Ectodermal cell (in vitro differentiated cells): ENCODE measurements around the gene FNTB.

Experiments used
- H3K27ac ChIP-seq: 2 replicates; pipeline ENCODE4 v1.7.0; 2013; ENCODE audit warnings: mild to moderate bottlenecking, low read depth, low read length; ENCODE audit not compliant: insufficient read depth, poor library complexity, severe bottlenecking
- H3K27me3 ChIP-seq: 2 replicates; pipeline ENCODE4 v1.7.0; 2013; ENCODE audit warnings: mild to moderate bottlenecking, low read length; ENCODE audit not compliant: insufficient read depth, control insufficient read depth, poor library complexity, severe bottlenecking
- H3K36me3 ChIP-seq: one replicate; pipeline ENCODE4 v1.7.0; 2013; ENCODE audit warnings: low read length; ENCODE audit not compliant: control insufficient read depth, insufficient read depth
- H3K4me1 ChIP-seq: one replicate; pipeline ENCODE4 v1.7.0; 2013; ENCODE audit warnings: low read length; ENCODE audit not compliant: control insufficient read depth, insufficient read depth
- H3K4me3 ChIP-seq: 2 replicates; pipeline ENCODE4 v1.7.0; 2013; ENCODE audit warnings: low read depth, low read length, control low read depth; ENCODE audit not compliant: insufficient read depth
- H3K9me3 ChIP-seq: 2 replicates; pipeline ENCODE4 v1.7.0; 2013; ENCODE audit warnings: mild to moderate bottlenecking, low read length, moderate library complexity; ENCODE audit not compliant: control insufficient read depth
- WGBS, 2 experiments: methylation state at CpG; one replicate each; pipeline ENCODE4 v1.1.7; 2013; ENCODE audit warnings: missing lambda C conversion rate in 2 of 2; 5-methylcytosine and 5-hydroxymethylcytosine counted together

The FNTB gene

DNA sequence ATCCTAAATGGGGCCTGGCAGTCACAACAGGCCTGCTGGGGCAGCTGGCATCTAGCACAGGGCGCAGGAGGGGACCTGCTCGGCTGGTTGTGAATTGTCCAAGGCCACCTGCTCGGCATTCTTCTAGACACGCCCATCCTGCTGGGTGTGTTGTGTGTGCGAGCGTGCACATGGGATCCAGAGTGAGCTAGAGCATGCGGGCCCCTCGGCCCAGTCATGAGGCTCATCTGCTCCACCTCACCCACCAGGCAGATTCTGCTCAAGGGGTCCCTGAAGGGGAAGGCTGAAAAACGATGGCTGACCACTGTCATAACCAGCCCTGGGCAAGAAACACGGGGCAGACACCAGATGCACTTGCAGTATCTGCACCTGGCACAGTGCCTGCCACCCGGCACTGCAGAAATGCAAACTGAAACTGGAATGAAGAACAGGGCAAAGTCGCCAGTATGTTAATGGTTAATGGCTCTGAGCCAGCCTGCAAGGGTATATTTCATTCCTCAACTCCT, 83.8 kb downstream of the FNTB start:
- Histone ChIP-seq H3K9me3 (no peaks in the 10 kb centered on the region), H3K4me1 (no peaks in the 10 kb centered on the region), H3K36me3 (no peaks in the 10 kb centered on the region), H3K27ac (no peak overlapping the region), H3K4me3 (no peak overlapping the region), H3K27me3 (no peaks in the 10 kb centered on the region)
- 94 to 96% methylated on average over 12 of the region's 12 CpGs for WGBS, 2 experiments

DNA sequence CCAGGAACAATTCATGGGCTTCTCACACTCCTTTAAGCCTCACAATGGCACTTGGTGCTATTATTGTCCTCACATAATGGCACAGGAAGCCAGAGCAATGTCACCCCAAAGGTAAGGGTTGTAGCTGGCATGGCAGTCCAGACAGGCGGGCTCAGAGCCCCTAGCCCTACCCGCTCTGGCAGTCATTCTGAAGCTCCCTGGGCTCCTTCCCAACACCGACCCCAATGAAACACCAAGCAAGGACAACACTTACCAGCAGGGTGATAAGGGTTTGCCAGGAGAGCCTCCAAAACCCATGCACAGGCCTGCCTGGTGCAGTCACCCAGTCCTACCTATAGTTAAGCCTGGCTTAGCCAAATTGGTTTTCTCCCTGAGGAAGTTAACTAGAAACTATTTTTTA, 84.8 kb downstream of the FNTB start:
- peaks cover 4% of the 10 kb centered on the region for H3K36me3 ChIP-seq
- H3K4me1 ChIP-seq = no peaks in the 10 kb centered on the region
- no peak overlapping the region for H3K27ac ChIP-seq
- H3K27me3 ChIP-seq = no peaks in the 10 kb centered on the region
- no peak overlapping the region for H3K4me3 ChIP-seq
- H3K9me3 ChIP-seq = no peaks in the 10 kb centered on the region
- 93 to 94% methylated on average over 3 of the region's 3 CpGs for WGBS, 2 experiments

DNA sequence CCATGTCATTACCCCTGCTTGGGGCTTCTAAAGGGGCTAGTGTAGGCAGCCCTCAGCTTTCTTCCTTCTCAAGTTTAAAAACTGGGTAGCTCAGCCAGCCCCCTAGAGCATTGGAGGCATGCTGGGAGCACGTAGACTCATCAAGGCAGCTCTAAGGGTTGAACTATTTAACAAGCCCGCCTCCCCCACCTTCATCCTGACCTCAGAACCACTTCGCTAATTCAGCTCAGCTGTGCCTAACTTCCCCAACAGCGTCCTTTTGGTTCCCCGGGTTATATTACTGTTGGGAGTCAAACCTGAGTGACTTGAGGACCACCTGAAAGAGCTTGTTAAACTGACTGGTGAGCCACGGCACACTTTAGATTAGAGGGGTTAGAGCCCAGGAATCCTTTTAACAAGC, 85.6 kb downstream of the FNTB start:
- Histone ChIP-seq H3K4me3 (no peak overlapping the region), H3K36me3 (peaks cover 4% of the 10 kb centered on the region), H3K9me3 (no peaks in the 10 kb centered on the region), H3K27me3 (no peaks in the 10 kb centered on the region), H3K27ac (no peak overlapping the region), H3K4me1 (no peaks in the 10 kb centered on the region)
- 93 to 95% methylated on average over 6 of the region's 6 CpGs for WGBS, 2 experiments

DNA sequence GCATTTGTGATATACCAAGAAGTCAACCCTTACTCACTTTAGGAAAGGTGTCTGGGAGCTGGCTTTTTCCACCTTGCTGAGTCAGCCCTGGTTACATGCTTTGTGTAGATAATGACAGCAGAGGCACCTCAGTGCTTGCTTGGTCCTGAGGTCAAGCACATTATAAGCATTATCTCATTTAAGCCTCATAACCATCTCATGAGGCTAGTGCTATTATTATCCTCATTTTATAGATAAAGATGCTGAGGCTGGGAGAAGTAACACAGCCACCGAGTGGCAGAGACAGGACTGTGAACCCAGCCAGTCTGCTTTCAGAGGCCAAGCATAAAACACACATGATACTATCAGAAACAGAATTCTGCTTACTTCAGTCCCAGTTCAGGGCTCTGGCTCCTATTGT, 86.2 kb downstream of the FNTB start:
- 92 to 94% methylated on average over 1 of the region's 1 CpG for WGBS, 2 experiments
- Histone ChIP-seq H3K4me3 (no peak overlapping the region), H3K27me3 (no peaks in the 10 kb centered on the region), H3K27ac (no peak overlapping the region), H3K9me3 (no peaks in the 10 kb centered on the region), H3K36me3 (peaks cover 11% of the 10 kb centered on the region), H3K4me1 (no peaks in the 10 kb centered on the region)

DNA sequence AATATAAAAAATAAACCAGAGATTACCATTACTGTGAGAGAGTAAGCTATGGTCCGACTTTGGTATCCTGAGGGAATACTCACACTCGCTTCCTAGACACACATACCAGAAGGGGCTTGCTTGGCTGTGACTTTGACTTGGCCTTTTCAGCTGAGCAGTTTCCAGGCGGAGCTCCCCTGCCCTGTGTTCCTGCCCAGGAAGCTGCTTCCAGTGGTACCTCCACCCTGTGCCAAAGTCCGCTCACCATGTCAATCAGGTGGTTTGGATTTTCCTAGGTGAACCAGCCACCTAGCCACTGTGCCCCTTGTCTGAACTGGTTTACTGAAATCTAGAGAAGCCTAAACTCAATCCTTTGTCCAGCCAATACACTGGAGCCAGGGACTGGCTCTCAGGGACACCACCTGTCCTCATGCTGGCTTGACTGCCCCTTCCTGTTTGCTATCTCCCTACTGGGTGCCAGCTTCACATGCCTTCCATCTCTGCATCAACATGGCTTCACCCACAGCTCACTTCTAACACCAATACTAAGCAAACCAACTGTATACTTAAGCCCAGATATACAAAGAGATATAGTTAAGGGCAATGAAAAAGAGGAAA, 87.0 kb downstream of the FNTB start:
- 92 to 97% methylated on average over 4 of the region's 4 CpGs for WGBS, 2 experiments
- H3K36me3 ChIP-seq = peaks cover 11% of the 10 kb centered on the region

DNA sequence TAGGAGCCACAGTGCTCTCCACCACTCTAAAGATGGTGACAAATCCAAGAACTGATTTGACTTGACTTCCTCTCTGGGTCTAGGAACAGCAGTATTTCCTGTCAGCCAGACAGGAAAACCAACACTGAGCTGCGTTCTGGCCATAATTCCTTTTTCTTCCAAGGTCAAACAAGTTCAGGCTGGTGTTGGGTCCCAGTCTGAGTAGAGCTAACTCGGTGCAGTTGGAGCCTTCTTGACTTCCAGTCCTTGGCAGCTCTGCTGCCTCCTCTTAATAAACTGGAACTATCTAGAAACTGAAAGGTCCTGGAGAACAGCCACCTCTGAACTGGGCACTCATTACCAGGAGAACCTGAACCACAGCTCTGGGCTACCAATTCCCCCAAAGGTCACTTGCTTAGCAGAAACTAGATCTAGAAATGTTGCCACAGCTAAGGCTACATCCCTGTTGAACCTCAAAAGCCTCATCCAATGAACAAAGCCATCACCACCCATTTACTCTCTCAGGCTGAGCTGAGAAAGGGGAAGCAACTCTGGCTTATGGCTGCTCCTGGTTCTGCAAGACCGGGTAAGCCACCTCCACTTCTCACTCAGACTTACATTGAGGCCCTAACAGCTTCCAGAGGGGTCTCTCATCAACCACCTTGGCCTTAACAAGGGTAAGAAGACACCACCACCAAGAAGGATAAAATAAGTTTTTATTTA, 87.9 kb downstream of the FNTB start:
- Histone ChIP-seq H3K9me3 (no peaks in the 10 kb centered on the region), H3K27ac (no peak overlapping the region), H3K4me3 (no peak overlapping the region), H3K36me3 (peaks cover 11% of the 10 kb centered on the region), H3K4me1 (no peaks in the 10 kb centered on the region), H3K27me3 (no peaks in the 10 kb centered on the region)
- WGBS, 2 experiments = 69 to 75% methylated on average over 3 of the region's 3 CpGs

More for the DNA sequence above, 87.0 kb downstream of the FNTB start:
- Histone ChIP-seq H3K27ac (no peak overlapping the region), H3K27me3 (no peaks in the 10 kb centered on the region), H3K9me3 (no peaks in the 10 kb centered on the region), H3K4me1 (no peaks in the 10 kb centered on the region), H3K4me3 (no peak overlapping the region)

DNA sequence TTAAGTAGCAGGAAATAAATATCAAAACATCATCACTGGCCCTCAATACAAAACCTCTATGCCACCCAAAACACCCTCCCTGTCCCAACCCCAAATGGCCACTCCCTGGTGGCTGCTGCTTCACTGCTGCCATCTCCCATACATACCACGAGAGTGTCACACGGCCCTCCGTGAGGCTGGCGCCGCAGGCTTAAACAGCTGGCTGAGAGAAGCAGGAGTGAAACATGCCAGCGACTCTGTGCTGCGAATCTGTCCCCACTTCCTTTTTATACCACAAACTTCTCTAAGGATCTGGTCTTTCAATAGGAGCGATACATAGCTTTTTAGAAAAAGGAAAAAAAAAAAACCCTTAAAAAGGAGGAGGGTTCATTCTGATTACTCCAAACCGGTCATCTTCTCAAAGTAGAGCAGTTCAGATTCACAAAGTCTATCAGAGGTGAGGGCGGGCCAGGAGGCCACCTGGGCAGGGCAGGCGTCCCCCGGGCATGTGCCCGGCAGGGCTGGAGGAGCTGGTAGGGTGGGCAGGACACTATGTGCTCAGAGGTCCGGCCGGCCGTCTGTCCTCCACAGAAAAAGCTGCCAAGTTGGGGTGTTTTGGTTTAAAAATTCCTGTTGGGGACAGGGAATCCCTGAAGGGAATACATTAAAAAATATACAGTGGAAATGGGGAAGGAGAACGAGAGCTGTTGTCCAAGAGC, 89.1 kb downstream of the FNTB start:
- WGBS, 2 experiments = 92 to 94% methylated on average over 17 of the region's 17 CpGs
- Histone ChIP-seq H3K4me1 (no peaks in the 10 kb centered on the region), H3K36me3 (peaks cover 19% of the 10 kb centered on the region), H3K4me3 (no peak overlapping the region), H3K27me3 (no peaks in the 10 kb centered on the region), H3K27ac (no peak overlapping the region), H3K9me3 (no peaks in the 10 kb centered on the region)

DNA sequence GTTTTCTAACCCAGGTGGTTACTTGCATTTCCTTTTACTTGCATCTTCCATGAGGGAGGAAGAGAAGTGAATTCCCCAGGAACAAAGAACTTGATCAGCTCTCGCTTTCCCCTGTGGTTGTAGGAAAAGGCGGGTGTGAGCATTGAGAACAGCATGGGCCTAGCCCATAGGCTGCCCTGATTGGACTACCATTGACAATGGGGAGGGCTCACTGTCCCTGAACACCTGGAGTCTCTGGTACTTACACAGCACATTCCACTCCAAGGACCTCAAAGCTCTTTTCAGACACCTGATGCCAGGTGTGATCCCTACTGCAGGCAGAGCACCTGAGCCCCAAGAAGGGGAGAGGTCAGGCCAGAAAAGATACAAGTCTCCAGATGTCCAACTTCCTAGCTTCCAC, 90.6 kb downstream of the FNTB start:
- peaks cover 24% of the 10 kb centered on the region for H3K36me3 ChIP-seq
- no peak overlapping the region for H3K27ac ChIP-seq
- WGBS, 2 experiments = 90 to 95% methylated on average over 2 of the region's 2 CpGs
- no peaks in the 10 kb centered on the region for H3K4me1 ChIP-seq
- H3K9me3 ChIP-seq = no peaks in the 10 kb centered on the region
- H3K4me3 ChIP-seq = no peak overlapping the region
- H3K27me3 ChIP-seq = no peaks in the 10 kb centered on the region

DNA sequence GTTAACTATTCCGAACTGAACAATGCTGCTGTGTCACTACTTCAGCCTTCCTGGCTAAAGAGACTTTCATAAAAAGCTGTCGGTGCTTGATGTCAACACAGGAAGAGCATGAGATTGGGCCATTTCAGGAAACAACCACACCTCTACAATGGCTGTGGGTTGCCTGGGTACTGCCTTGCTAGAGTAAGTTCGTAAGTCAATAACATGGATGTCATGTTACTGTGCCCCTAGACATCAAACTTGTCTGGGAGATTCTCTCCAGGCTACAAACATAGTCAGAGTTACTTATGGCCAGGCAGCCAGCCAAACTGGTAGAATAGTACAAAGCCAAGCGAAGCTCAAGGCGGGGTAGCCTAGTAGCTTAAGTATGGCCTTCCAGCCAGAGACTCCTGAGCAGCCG, 92.5 kb downstream of the FNTB start:
- Histone ChIP-seq H3K4me1 (no peaks in the 10 kb centered on the region), H3K4me3 (no peak overlapping the region), H3K27me3 (no peaks in the 10 kb centered on the region), H3K36me3 (peaks cover 29% of the 10 kb centered on the region), H3K9me3 (no peaks in the 10 kb centered on the region), H3K27ac (no peak overlapping the region)
- 95 to 96% methylated on average over 6 of the region's 6 CpGs for WGBS, 2 experiments

DNA sequence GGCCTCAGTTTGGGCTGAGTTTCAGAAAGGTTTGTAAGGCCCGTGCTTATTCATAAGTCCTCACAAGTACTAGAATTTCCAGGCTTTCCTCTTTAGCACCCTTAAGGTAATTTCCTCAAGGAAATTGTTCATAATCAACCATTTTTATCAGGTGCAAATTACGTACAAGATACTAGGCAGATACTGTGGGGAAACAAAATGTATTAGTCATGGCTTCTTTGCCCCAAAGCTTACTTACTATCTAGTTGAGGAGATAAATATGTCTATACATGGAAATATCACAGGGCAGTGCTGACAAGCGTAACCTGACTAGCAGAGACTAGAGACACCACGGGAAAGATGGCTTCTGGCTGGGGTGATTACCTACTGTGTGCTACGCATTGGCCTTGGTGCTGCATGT, 93.1 kb downstream of the FNTB start:
- H3K27me3 ChIP-seq = no peaks in the 10 kb centered on the region
- peaks cover 29% of the 10 kb centered on the region for H3K36me3 ChIP-seq
- 98% methylated on average over 5 of the region's 5 CpGs for WGBS, 2 experiments
- H3K9me3 ChIP-seq = no peaks in the 10 kb centered on the region
- no peaks in the 10 kb centered on the region for H3K4me1 ChIP-seq
- no peak overlapping the region for H3K27ac ChIP-seq
- H3K4me3 ChIP-seq = no peak overlapping the region
